ENCODE measurements around the gene SLC30A10.

GRCh38 chr1:219927956-219928790 is at the start of gene SLC30A10:
- TF ChIP-seq, protein P1, sequence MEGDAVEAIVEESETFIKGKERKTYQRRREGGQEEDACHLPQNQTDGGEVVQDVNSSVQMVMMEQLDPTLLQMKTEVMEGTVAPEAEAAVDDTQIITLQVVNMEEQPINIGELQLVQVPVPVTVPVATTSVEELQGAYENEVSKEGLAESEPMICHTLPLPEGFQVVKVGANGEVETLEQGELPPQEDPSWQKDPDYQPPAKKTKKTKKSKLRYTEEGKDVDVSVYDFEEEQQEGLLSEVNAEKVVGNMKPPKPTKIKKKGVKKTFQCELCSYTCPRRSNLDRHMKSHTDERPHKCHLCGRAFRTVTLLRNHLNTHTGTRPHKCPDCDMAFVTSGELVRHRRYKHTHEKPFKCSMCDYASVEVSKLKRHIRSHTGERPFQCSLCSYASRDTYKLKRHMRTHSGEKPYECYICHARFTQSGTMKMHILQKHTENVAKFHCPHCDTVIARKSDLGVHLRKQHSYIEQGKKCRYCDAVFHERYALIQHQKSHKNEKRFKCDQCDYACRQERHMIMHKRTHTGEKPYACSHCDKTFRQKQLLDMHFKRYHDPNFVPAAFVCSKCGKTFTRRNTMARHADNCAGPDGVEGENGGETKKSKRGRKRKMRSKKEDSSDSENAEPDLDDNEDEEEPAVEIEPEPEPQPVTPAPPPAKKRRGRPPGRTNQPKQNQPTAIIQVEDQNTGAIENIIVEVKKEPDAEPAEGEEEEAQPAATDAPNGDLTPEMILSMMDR (IDR thresholded peaks at IDR 0.05): no peak
- TF ChIP-seq ATF2 (CRISPR knock-in tag; IDR thresholded peaks at IDR 0.05; ENCODE audit: borderline replicate concordance, low read depth) (no peak), USF1 (CRISPR knock-in tag; IDR thresholded peaks at IDR 0.05) (no peak), ATF3 (CRISPR knock-in tag; conservative IDR thresholded peaks at IDR 0.05) (no peak), ZNF512 (CRISPR knock-in tag; IDR thresholded peaks at IDR 0.05; ENCODE audit: borderline replicate concordance) (no peak)

Measured in WTC11 (cell line).